ENCODE measurements around the gene KLRD1.
"Not testable (repeated sequence)": the region's sequence is repeated elsewhere in the genome, so short reads cannot be mapped to it uniquely, and the experiment has no call there.

Gene KLRD1, protein sequence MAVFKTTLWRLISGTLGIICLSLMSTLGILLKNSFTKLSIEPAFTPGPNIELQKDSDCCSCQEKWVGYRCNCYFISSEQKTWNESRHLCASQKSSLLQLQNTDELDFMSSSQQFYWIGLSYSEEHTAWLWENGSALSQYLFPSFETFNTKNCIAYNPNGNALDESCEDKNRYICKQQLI

DNA sequence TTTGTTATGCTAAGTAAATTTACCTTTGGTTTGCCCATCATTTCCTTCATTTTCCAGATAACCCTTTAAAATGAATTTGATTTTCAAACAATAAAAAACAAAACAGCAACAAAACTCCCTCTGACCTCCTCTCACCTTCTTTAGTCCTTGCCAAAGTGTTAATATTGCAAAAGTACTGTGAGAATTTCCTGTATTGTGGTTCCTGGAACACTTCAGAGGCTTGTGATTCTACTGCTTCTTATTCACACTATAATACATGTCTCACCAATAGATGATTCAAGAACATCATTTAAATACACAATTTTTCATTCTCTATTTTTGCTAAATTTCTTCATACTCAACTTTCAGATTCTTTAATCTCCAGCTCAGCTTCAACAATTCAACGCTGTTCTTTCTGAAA, at the start of gene KLRD1:
KLRD1 (plus strand) TSS at position 241 of the 400 bp plus-strand sequence. CDS start 208 bp downstream, outside the sequence.
- no peak for DNase-seq (ENCODE audit: low spot score)

DNA sequence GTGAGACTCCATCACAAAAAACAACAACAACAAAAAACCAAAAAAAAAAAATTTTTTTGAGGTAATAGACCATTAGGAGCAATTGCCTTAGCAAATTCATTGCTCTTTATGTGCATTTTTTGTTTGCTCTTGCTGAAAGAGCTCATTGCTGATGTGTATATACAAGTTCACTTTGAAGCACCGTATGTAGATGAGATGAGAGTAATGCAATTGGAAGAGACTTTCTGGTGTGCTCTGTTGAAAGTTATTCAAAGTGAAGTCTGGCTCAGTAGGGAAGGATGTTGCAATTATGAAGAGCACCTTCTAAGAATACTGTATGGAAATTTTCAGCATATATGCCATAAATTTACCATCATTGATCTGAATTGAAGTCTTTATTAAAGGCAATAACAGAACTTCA, 46.7 kb upstream of the KLRD1 start:
- DNase-seq (ENCODE audit: low spot score), result no peak

DNA sequence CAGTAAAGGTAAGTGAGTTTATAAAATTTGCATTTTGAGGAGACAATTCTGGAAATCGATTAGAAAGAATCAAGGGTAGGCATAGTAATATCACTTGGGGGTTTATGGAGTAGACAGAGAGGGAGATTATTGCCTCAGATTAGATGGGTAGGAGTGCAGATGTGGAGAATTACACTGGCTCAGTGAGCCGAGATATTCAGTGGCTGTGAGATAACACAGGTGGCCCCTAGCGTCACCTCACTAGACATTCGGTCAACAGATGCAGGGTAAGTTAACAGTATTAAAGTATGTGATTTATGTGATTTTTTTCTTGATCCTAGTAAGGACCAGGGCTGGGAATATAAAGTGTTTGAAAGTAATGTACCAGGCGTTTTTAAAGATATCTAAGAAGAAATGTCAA, 39.6 kb upstream of the KLRD1 start:
- DNase-seq (ENCODE audit: low spot score), result no peak

DNA sequence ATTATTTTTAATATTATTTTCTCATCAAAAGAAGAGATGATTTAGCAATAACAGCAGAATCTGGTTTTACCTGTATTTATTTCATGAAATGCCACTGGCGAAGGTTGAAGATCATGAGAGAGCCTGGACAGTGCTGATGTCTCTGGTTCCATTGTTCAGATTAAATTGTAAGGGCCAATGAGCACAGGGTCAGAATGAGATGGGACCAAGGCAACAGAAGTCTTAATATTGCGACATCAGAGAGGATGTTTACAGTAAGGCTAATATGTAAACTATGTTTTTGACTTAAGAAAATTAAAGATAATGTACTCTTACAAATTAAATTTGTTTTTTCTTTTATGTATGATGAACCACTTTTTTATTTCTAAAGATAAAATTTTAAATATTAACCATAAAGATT, 35.2 kb upstream of the KLRD1 start:
- no peak for DNase-seq (ENCODE audit: low spot score)

DNA sequence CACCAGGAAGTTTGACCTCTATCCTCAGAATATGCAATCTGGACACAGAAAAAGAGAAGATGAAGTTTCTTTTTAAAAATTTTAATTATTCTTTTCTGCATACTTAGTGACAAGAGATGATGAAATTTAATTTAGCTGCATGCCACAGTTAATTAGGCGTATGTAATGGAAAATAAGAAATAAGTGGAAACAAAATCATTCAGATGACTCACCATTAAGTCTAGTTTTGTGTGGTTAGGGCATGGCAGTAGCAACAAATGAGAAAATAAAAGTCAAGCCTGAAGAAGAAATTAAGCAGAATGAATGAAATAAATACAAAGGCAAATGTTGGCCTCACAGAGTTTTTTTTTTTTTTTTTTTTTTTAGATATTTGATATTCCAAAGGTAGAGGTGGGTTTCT, 30.9 kb upstream of the KLRD1 start:
- no peak for DNase-seq (ENCODE audit: low spot score)

DNA sequence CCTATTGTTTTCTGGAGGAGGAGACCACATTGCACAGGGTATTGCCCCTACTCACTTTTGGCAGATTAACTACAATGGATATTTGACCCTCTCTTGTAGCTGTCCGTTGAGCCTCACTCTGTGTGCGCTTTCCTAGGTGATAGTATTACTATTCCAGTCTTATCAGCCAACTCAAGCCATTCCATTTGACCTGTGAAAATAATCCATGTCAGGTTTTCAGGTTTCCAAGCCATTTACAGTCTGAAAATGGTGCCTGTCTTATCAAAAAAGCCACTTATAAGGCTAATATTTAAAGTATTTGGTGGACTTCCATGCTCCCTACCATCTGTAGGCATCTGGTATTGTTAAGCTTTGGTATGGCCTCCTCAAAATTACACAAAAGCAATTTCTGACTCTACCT, 29.6 kb upstream of the KLRD1 start:
- no peak for DNase-seq (ENCODE audit: low spot score)

DNA sequence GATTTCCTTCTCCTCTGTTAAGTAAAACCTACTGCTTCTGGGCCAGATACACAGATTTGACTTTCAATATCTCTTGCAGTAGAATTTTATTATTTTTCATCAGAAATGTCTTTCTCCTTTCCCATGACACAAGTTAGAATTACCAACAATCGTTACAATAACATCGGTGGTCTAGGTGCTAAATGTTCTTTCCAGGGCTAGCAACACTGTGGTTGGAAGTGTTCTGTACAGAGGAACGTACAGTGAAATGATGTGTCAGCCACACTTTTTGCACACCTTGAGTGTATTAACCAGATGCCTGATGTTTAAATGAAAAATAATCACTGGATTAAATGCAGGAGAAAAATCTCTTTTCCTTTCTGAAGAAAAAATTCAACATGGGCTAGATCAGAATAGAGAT, 27.7 kb upstream of the KLRD1 start:
- DNase-seq (ENCODE audit: low spot score), result no peak

DNA sequence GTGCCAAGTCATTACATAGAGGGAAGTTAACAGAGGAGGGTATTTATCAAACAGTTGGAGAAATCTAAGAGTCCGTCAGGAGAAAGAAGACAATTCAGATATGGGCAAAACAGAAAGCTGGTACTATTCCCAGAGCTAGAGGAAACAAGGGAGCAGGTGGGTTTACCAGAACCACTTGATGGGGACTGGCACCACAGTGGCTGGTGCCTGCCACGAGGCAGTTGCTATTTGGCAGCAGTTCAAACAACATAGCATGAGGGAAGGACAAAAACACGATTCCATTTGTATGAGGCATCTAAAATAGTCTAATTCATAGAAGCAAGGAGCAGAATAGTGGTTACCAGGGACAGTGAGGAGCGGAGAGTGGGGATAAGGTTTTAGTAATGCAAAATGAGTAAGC, 24.6 kb upstream of the KLRD1 start:
- no peak for DNase-seq (ENCODE audit: low spot score)

DNA sequence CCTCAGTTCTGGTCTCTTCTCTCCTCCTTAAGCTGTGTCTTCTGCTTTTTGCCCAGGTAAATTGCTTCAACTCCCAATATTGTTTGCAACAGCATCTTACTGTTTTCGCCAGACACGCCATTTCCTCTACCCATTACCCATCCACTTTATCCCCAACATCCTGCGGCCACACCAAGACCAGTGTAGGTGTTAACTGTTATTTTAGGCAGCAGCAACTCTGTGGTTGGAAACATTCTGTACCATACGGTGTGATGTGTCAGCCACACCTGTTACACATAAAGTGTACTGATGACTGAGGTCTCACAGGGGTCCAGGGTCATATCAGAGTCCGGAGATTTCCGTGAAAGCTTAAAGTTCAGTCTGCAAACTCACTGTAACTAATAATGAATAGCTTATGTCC, 21.8 kb upstream of the KLRD1 start:
- DNase-seq (ENCODE audit: low spot score), result no peak

DNA sequence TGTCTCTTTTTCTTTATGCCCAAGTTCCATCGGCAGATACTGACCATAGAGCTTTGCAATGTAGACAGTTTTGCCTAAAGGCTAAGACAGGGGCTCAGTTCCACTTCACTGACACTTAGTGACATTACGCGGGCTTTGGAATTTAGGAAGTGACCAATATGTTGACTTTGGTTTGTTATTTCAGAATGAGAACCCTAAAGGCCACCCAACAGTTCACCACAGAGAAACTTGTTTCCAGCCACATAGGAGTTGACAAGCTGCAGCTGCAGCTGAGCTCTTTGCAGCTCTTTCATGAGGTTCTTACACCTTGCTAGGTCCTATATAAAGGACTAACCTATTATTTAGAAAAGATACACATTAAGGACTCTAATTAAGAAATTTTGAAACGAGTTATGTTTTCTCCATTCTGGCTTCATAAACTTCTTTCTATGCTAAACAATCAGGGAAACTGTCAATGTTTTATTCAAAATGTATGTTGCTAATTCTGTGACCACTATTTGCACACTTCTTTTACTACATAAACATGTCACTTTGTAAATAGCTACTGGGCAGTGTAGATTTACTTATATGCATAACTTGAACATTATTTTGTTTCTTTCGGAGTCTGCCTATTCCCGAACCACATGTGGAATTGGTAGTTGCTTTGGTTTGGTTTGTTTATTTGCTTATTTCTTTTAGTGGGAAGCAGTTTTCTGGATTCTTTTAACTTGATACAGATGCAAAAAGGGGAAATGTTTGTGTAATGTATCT, 18.5 kb upstream of the KLRD1 start:
- DNase-seq (ENCODE audit: low spot score), result no peak

DNA sequence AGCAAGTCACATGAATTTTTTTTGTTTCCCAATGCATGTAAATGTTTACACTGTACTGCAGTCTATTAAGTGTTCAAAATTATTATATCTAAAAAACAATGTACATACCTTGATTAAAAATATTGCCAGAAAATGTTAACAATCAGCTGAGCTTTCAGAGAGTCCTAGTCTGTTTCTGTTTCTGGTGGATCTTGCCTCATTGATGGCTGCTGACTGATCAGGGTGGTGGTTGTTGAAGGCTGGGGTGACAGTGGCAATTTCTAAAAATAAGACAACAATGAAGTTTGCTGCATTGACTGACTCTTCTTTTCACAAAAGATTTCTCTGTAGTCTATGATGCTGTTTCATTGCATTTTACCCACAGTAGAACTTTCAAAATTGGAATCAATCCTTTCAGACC, 16.6 kb upstream of the KLRD1 start:
- DNase-seq (ENCODE audit: low spot score), result no peak

DNA sequence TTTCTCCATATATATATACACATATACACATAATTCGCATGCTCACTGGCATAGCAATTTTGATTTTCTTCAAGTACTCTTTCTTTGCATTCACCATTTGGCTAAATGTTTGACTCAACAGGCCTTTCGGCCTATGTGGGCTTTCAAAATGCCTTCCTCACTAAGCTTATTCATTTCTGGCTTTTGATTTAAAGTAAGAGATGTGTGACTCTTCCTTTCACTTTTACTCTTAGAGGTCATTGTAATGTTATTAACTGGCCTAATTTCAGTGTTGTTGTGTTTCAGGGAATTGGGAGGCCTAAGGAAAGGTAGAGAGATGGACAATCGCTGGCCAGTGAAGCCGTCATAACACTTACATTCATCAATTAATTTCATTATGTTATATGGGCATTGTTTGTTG, 14.5 kb upstream of the KLRD1 start:
- no peak for DNase-seq (ENCODE audit: low spot score)

DNA sequence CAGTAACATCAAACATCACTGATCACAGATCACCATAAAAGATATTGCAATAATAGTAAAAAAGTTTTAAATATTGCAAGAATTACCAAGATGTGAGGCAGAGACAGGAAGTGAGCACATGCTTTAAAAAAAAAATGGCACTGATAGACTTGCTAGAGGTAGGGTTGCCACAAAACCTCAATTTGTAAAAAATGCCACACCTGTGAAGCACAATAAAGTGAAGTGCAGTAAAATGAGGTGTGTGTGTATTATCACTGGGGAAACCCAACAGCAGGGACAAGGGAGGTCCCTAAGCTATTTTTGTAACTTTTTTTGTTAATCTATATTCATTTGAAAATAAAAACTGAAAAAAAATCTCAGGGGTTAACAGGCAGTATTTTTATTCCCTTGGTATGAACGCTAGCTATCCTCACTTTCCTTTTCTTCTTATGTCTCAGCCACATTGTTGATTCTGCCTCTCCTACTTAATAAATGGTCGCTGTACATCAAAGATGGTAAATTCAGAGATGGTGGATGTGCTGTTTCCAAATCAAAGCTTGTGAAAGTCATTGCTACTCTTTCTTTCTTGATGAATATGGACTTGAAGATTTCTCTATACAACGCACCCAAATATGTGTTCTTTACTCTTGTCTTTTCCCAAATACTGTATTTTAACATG, 14.0 kb upstream of the KLRD1 start:
- DNase-seq (ENCODE audit: low spot score), result no peak

DNA sequence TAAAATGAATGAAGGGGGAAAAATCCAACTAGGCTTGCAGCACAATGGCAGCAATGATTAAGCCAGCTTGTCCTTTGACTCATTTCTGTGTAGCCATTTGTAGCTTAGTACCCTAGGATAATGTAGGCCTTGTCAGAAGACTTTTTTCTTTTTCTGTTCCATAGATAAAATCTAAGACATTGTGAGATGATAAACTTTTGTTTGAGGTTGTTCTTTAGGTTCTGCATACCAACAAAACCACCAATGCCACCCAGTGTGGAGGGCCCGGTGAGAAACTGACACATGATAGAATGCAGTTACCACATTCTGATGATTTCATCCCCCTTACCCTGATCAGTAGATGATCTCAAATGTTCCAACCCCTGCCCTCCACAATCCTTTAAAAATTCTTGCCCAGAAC, 6.6 kb upstream of the KLRD1 start:
- DNase-seq (ENCODE audit: low spot score), result no peak

DNA sequence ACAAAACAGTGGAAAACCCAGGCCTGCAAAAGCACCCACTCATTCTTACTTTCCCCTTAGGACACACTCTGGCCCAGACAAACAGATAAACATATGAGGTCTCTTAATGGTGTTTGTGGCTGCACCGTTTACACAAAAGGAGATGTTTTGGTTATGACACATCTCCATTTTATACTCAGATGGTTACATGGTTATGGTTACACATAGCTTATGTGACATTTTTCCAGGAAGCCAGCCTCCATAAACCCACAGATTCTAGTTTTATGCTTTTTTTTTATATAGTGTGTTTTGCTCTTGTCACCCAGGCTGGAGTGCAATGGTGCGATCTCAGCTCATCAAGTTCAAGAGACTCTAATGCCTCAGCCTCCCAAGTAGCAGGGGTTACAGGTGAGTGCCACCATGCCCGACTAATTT, 3.5 kb upstream of the KLRD1 start:
- no peak for DNase-seq (ENCODE audit: low spot score)

DNA sequence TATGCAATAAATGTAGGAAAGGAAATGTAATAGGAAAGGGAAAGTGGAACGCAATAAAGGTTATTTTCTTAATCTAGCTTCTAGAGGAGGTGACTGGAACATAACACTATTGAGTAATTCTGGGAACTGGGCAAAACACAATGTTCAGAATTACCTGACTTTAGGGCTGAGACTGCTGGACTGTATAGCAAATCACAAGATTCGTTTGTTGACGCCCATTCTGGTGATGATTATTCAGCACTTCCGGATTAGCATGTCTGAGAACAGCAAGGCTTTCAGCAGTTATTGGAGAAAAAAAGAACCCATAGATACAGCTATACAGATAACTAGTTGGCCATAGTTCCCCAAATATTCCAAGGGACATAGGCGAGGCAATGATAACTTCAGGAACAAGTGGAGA, 2.3 kb upstream of the KLRD1 start:
- no peak for DNase-seq (ENCODE audit: low spot score)

DNA sequence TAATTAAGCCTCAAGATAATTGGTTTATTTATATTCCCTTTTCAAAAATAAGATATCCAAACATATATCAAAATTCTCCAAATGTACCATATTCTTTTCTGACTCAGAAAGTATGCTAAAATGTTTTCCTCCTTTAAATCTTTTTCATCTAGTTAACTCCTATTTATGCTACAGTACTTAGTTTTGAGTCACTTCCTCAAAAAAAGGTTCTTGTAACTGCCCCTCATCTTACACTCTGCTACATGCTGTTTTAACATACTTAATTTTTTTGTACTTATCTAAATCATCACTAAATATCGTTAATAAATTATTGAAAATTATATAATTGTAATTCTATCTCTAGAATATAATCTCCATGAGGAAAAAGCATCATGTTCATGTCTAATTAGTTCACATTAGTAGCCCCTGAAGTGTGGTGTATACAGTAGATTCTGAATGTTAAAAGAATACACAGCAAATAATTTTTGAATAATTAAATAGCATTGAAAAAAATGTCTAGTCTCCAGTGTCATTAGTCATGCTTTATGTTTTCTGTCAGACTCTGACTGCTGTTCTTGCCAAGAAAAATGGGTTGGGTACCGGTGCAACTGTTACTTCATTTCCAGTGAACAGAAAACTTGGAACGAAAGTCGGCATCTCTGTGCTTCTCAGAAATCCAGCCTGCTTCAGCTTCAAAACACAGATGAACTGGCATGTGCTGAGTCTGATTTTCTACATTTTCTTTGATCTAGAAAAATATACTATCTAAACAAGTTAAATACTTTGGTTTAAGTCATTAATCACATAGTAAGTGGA, 3.5 kb downstream of the KLRD1 start:
- DNase-seq (ENCODE audit: low spot score), result no peak

DNA sequence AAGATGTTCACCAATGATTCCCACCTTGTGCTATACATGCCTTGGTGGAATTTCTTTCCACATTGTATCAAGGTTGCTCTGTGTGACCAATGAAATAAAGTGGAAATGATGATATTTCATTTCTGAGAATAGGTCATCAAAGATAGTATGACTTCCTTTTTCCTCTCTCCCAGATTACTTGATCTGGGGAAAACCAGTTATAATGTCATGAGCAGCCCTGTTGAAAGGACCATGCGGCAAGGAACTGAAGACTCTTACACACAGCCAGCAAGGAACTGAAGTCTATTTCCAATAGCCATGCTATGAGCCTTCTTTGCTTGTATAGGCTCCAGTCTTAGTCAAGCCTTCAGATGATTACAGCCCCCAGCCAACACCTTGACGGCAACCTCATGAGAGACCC, 11.7 kb downstream of the KLRD1 start:
- DNase-seq (ENCODE audit: low spot score), result no peak

DNA sequence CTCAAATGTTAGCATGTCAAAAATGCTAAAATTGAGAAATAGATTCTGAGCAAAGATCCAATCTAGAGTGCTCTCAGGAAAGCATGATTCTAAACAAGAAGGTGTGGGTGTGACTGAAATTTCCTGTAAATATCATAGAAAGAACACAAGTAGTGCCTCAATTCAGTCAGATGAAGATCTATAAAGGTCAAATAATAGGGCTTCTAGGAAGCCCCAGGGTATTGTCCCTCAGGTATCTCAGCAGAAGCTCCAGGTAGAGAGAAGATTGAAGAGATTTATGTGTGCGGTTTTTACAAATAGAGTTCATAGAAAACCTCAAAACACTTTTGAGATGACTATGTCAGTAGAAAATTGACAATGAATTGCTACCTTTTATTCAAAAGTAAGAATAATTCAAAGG, 13.0 kb downstream of the KLRD1 start:
- DNase-seq (ENCODE audit: low spot score), result no peak

DNA sequence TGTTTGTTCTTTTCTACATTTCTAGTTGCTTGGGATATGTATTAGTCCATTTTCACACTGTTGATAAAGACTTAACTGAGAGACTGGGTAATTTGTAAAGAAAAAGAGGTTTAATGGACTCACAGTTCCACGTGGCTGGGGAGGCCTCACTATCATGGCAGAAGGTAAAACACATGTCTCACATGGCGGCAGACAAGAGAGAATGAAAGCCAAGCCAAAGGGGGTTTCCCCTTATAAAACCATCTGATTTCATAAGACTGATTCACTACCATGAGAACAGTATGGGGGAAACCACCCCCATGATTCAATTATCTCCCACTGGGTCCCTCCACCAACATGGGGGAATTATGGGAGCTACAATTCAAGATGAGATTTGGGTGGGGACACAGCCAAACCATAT, 21.0 kb downstream of the KLRD1 start:
- DNase-seq (ENCODE audit: low spot score), result not testable (repeated sequence)

DNA sequence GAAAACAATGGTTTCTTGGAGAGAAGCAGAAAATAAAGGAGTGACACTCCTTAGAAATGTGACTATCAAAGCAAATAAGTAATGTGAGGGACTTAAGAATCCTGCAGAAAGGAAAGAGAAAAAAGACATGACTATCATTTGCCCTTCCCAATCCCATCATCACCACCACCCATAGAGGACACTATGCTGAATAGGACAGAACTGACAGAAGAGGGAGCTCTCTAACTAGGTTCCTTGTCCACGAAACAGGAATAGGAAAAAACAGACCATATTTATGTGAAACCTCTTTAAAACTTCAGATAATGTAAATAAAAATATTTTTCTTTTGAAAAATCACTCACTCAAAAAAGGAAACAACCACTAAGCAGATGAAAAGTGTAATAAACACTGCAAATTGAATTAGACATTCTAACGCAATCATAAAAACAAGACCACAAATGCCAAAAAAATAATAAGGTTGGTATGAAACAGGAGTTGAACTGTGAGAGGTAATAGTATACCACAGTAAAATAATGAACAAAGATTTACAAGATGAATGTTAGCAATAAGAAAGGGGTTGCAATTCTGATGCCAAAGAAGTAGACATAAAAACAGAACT, 24.1 kb downstream of the KLRD1 start:
- DNase-seq (ENCODE audit: low spot score), result no peak

DNA sequence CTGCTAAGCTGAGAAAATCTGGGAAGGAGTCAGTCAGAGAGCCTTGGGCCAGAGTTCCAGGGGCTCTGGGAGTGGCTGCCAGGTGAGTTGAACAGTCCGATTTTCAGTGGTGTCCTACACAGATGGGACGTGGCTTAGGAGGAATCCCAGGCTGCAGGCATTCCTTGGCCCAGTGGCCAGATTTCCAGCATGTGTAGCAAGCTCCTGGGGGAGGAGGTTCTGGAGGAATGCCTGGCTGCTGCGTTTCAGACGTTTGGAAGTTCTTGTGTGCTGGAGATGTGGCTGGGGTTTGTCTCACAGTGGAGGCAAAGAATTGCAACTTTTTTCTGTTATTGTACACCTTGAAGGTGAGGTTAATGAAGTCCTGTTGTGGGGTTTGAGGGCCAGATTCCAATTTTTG, 28.5 kb downstream of the KLRD1 start:
- DNase-seq (ENCODE audit: low spot score), result not testable (repeated sequence)
